Measurements from ENCODE around the gene XIAP. TPM values are rescaled to one million over a fixed set of nuclear protein-coding genes. Genes with fewer than 3 reads are reported as not detected.
"Not testable (repeated sequence)": the region's sequence is repeated elsewhere in the genome, so short reads cannot be mapped to it uniquely, and the experiment has no call there.

The XIAP gene
- total RNA-seq, 2 donors from 2014 or later: 30.0 to 56.4 TPM

DNA sequence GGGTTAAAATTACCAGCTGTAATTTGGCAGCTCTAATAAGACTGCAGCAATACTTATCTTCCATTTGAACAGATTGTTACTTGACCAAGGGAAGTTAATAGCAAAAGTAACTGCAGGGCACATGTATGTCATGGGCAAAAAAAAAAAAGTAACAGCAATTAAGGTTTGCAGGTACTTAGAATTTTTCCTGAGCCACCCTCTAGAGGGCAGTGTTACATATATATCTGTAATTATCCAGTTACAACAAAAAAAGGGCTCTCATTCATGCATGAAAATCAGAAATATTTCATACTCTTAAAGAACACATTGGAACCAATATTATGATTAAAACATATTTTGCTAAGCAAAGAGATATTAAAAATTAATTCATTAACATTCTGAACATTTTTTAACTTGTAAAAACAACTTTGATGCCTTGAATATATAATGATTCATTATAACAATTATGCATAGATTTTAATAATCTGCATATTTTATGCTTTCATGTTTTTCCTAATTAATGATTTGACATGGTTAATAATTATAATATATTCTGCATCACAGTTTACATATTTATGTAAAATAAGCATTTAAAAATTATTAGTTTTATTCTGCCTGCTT lies 25.1 kb downstream of the XIAP start:
- peak; percentile 12 for DNase-seq (ENCODE audit: low spot score)
- Histone ChIP-seq H3K36me3 (no peaks in the 10 kb centered on the region), H3K27me3 (replicated peaks; ENCODE audit: insufficient read depth) (no peaks in the 10 kb centered on the region), H3K27ac (no peak overlapping the region), H3K4me3 (no peak overlapping the region), H3K4me1 (replicated peaks) (no peaks in the 10 kb centered on the region), H3K9me3 (no peaks in the 10 kb centered on the region)
- TF ChIP-seq, protein P1, sequence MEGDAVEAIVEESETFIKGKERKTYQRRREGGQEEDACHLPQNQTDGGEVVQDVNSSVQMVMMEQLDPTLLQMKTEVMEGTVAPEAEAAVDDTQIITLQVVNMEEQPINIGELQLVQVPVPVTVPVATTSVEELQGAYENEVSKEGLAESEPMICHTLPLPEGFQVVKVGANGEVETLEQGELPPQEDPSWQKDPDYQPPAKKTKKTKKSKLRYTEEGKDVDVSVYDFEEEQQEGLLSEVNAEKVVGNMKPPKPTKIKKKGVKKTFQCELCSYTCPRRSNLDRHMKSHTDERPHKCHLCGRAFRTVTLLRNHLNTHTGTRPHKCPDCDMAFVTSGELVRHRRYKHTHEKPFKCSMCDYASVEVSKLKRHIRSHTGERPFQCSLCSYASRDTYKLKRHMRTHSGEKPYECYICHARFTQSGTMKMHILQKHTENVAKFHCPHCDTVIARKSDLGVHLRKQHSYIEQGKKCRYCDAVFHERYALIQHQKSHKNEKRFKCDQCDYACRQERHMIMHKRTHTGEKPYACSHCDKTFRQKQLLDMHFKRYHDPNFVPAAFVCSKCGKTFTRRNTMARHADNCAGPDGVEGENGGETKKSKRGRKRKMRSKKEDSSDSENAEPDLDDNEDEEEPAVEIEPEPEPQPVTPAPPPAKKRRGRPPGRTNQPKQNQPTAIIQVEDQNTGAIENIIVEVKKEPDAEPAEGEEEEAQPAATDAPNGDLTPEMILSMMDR (IDR thresholded peaks at IDR 0.05): peak in 3 of 4 experiments; percentile 14 to 44 (median 15)
- TF ChIP-seq POLR2A (IDR thresholded peaks at IDR 0.05): no peak
- intact Hi-C loops (cut with DNase I): no loop called here

DNA sequence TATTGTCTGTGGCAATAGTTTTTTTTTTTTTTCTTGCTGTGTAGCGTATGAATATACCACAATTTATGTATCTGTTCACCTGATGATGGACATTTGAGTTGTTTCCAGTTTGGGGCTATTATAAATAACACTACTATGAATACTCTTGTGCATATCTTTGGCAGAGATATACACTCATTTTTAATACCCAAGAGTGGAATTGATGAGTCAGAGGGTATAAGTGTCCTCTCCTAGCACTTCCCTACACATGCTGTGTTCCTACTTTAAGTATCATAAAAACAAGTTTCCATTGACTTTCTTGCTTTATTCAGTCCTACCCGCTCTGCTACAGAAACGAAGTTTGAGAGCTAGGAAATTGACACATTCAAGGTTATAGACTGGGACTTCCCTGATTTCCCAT lies 39.8 kb downstream of the XIAP start:
- H3K27ac ChIP-seq: no peak overlapping the region
- H3K4me3 ChIP-seq: no peak overlapping the region
- intact Hi-C loops (cut with DNase I): no loop called here
- no peaks in the 10 kb centered on the region for H3K9me3 ChIP-seq
- no peaks in the 10 kb centered on the region for H3K36me3 ChIP-seq
- no peaks in the 10 kb centered on the region for H3K4me1 ChIP-seq (replicated peaks)
- no peak for DNase-seq (ENCODE audit: low spot score)
- 85% methylated on average over 3 of the region's 3 CpGs for WGBS
- H3K27me3 ChIP-seq (replicated peaks; ENCODE audit: insufficient read depth): no peaks in the 10 kb centered on the region
- TF ChIP-seq POLR2A (IDR thresholded peaks at IDR 0.05): no peak
- TF ChIP-seq POLR2AphosphoS5 (IDR thresholded peaks at IDR 0.05): no peak
- TF ChIP-seq, protein P1 (IDR thresholded peaks at IDR 0.05): no peak

DNA sequence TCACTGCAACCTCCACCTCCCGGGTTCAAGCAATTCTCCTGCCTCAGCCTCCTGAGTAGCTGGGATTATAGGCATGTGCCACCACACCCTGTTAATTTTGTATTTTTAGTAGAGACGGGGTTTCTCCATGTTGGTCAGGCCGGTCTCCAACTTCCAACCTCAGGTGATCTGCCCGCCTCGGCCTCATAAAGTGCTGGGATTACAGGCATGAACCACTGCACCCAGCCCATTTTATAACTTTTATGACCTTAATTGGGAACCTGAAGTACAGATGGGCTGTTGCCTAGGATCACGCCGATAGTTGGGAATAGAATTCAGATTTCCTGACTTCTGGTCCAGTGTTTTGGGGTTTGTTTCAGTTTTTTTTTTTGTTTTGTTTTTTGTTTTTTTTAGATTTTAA lies 43.4 kb downstream of the XIAP start:
- H3K36me3 ChIP-seq; H3K9me3 ChIP-seq; H3K4me3 ChIP-seq; H3K27ac ChIP-seq; H3K27me3 ChIP-seq (replicated peaks; ENCODE audit: insufficient read depth); DNase-seq (ENCODE audit: low spot score); intact Hi-C loops (cut with DNase I); H3K4me1 ChIP-seq (replicated peaks): not testable (repeated sequence)
- 99% methylated on average over 7 of the region's 7 CpGs for WGBS

DNA sequence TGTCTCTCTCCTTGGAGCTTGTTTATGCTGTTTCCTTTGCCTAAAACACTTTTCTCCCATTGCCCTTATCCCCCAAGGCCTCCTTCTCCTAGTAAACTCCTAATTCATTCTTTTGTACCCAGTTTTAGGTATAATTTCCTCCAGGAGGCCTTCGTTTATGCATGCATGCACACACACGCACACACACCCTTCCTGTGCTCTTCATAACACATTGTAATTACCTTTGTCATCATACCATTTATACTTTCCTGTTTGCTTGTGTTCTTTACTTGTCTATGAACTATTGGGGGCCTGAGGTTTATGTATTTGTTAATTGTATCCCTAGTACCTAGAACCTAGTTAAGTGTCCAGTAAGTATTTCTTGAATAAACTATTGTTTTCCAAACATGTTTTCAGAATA lies 45.5 kb downstream of the XIAP start:
- TF ChIP-seq, protein P1 (IDR thresholded peaks at IDR 0.05): no peak
- TF ChIP-seq POLR2A (IDR thresholded peaks at IDR 0.05): no peak
- TF ChIP-seq POLR2AphosphoS5 (IDR thresholded peaks at IDR 0.05): no peak

DNA sequence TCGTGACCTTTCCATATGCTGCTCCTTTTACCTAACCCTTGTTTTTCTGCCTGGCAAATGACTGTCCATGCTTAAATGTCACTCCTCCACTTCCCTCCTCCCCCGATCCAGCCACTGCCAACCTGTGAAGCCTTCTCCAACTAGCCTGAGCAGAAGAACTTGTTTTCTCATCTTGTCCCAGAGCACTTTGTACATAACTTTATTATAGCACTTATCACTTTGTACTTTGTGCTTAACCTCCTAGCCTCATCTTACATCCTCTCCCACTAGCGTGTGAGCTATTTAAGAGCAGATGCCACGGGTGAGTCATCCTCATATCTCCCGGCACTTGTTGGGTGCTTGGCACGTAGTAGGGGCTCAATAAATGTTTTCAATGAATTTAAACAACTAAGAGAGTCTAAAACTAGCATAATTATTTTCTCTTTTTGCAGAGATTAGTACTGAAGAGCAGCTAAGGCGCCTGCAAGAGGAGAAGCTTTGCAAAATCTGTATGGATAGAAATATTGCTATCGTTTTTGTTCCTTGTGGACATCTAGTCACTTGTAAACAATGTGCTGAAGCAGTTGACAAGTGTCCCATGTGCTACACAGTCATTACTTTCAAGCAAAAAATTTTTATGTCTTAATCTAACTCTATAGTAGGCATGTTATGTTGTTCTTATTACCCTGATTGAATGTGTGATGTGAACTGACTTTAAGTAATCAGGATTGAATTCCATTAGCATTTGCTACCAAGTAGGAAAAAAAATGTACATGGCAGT lies 46.9 kb downstream of the XIAP start:
- Histone ChIP-seq H3K9me3 (no peaks in the 10 kb centered on the region), H3K27ac (no peak overlapping the region), H3K4me3 (no peak overlapping the region), H3K27me3 (replicated peaks; ENCODE audit: insufficient read depth) (no peaks in the 10 kb centered on the region), H3K36me3 (no peaks in the 10 kb centered on the region), H3K4me1 (replicated peaks) (no peaks in the 10 kb centered on the region)
- intact Hi-C loops (cut with DNase I): no loop called here
- DNase-seq (ENCODE audit: low spot score): no peak
- TF ChIP-seq, protein P1 (IDR thresholded peaks at IDR 0.05): no peak
- TF ChIP-seq POLR2AphosphoS5 (IDR thresholded peaks at IDR 0.05): no peak
- TF ChIP-seq POLR2A (IDR thresholded peaks at IDR 0.05): no peak
- WGBS: 59% methylated on average over 8 of the region's 8 CpGs

More for the DNA sequence above, 45.5 kb downstream of the XIAP start:
- WGBS: 52% methylated on average over 2 of the region's 2 CpGs
- H3K4me3 ChIP-seq: no peak overlapping the region
- no peaks in the 10 kb centered on the region for H3K36me3 ChIP-seq
- H3K27ac ChIP-seq: no peak overlapping the region
- H3K27me3 ChIP-seq (replicated peaks; ENCODE audit: insufficient read depth): no peaks in the 10 kb centered on the region
- no peak for DNase-seq (ENCODE audit: low spot score)
- no peaks in the 10 kb centered on the region for H3K4me1 ChIP-seq (replicated peaks)
- intact Hi-C loops (cut with DNase I): no loop called here
- no peaks in the 10 kb centered on the region for H3K9me3 ChIP-seq

Data from prostate gland (tissue), 2 donors.